Ammon's horn (tissue), 1 donor: Measurements from ENCODE around the gene MRPL22.
"Not testable (repeated sequence)": the region's sequence is repeated elsewhere in the genome, so short reads cannot be mapped to it uniquely, and the experiment has no call there.

ENCODE experiments used
- DNase-seq: peaks from one replicate; pipeline ENCODE4 v3.0.0-alpha.2; 2016; ENCODE audit warnings: low spot score

MRPL22 gene

GRCh38 chr5:154993461-154993860, 52.6 kb downstream of the MRPL22 start:
- no peak for DNase-seq

- no peak for DNase-seq
Observed at GRCh38 chr5:154995679-154996078, 54.8 kb downstream of the MRPL22 start.

GRCh38 chr5:154997746-154998145, 56.9 kb downstream of the MRPL22 start:
- DNase-seq = no peak

GRCh38 chr5:154999865-155000264, 59.0 kb downstream of the MRPL22 start:
- no peak for DNase-seq

GRCh38 chr5:155001523-155001922, 60.6 kb downstream of the MRPL22 start:
- DNase-seq = peak; percentile 4

GRCh38 chr5:155002722-155003121, 61.8 kb downstream of the MRPL22 start:
- not testable (repeated sequence) for DNase-seq

GRCh38 chr5:155004138-155004744, 63.4 kb downstream of the MRPL22 start:
- peak; percentile 29 for DNase-seq

- DNase-seq = not testable (repeated sequence)
Observed at GRCh38 chr5:155006265-155006664, 65.4 kb downstream of the MRPL22 start.

- DNase-seq = no peak
Observed at GRCh38 chr5:155008669-155009068, 67.8 kb downstream of the MRPL22 start.

GRCh38 chr5:155010881-155011280, 70.0 kb downstream of the MRPL22 start:
- DNase-seq = no peak

- no peak for DNase-seq
Observed at GRCh38 chr5:155013526-155013925, 72.7 kb downstream of the MRPL22 start, which contains the start of gene KIF4B. KIF4B (plus strand) TSS chr5:155013755; CDS start chr5:155013860, 105 bp downstream.

- DNase-seq = no peak
Observed at GRCh38 chr5:155015239-155015638, 74.4 kb downstream of the MRPL22 start.

- DNase-seq = no peak
Observed at GRCh38 chr5:155017610-155018009, 76.7 kb downstream of the MRPL22 start.
